Islet precursor cell (in vitro differentiated cells): Measurements from ENCODE around the gene SMCO1.
"Not testable (repeated sequence)": the region's sequence is repeated elsewhere in the genome, so short reads cannot be mapped to it uniquely, and the experiment has no call there.

ENCODE experiments used
- DNase-seq: peaks from one replicate; pipeline ENCODE4 v3.0.0-alpha.2; 2018

Gene SMCO1

GRCh38 chr3:196514913-196515621, at the start of gene SMCO1:
TSS of gene SMCO1 (minus strand) at chr3:196515346. CDS start at chr3:196515209, 137 bp downstream.
- no peak for DNase-seq

GRCh38 chr3:196563721-196564225, 48.6 kb upstream of the SMCO1 start:
- no peak for DNase-seq

- no peak for DNase-seq
Observed at GRCh38 chr3:196559826-196560225, 44.7 kb upstream of the SMCO1 start.

- DNase-seq = no peak
Observed at GRCh38 chr3:196558476-196558875, 43.3 kb upstream of the SMCO1 start.

GRCh38 chr3:196557236-196557635, 42.1 kb upstream of the SMCO1 start:
- DNase-seq = no peak

GRCh38 chr3:196555295-196555694, 40.1 kb upstream of the SMCO1 start:
- DNase-seq = no peak

GRCh38 chr3:196554205-196554604, 39.1 kb upstream of the SMCO1 start:
- DNase-seq = no peak

GRCh38 chr3:196553551-196553950, 38.4 kb upstream of the SMCO1 start:
- DNase-seq = no peak

GRCh38 chr3:196552253-196552652, 37.1 kb upstream of the SMCO1 start:
- DNase-seq = no peak

- not testable (repeated sequence) for DNase-seq
Observed at GRCh38 chr3:196550172-196550571, 35.0 kb upstream of the SMCO1 start.

GRCh38 chr3:196549312-196549711, 34.2 kb upstream of the SMCO1 start:
- not testable (repeated sequence) for DNase-seq

GRCh38 chr3:196547067-196547466, 31.9 kb upstream of the SMCO1 start:
- no peak for DNase-seq

GRCh38 chr3:196546537-196546936, 31.4 kb upstream of the SMCO1 start:
- DNase-seq = no peak

- no peak for DNase-seq
Observed at GRCh38 chr3:196544491-196544992, 29.4 kb upstream of the SMCO1 start.

- DNase-seq = no peak
Observed at GRCh38 chr3:196541684-196542445, 26.7 kb upstream of the SMCO1 start.

- no peak for DNase-seq
Observed at GRCh38 chr3:196537319-196537984, 22.3 kb upstream of the SMCO1 start.

GRCh38 chr3:196533260-196533681, 18.1 kb upstream of the SMCO1 start:
- DNase-seq = peak; percentile 60

- no peak for DNase-seq
Observed at GRCh38 chr3:196531418-196531817, 16.3 kb upstream of the SMCO1 start.

- peak; percentile 81 for DNase-seq
Observed at GRCh38 chr3:196528639-196529233, 13.6 kb upstream of the SMCO1 start.

GRCh38 chr3:196525141-196525540, 10.0 kb upstream of the SMCO1 start:
- no peak for DNase-seq

GRCh38 chr3:196524527-196524926, 9.4 kb upstream of the SMCO1 start:
- DNase-seq = no peak

GRCh38 chr3:196523841-196524240, 8.7 kb upstream of the SMCO1 start:
- no peak for DNase-seq

GRCh38 chr3:196521291-196521690, 6.1 kb upstream of the SMCO1 start:
- not testable (repeated sequence) for DNase-seq
